GM19463 (cell line): Measurements from ENCODE around the gene QPCT.
A peak's percentile ranks its signal among the peaks of the same experiment; 100 is the strongest.

Experiments used
- ATAC-seq: cut with Tn5 transposase; IDR thresholded peaks from one replicate; pipeline ENCODE4 v1.9.1; 2021; ENCODE audit warnings: mild to moderate bottlenecking, moderate library complexity; ENCODE audit not compliant: unreplicated experiment

The QPCT gene

GRCh38 chr2:37324786-37325624 lies 19.4 kb upstream of the QPCT start, which contains the start of gene PRKD3:
Gene PRKD3 (minus strand): TSS chr2:37324833. CDS start chr2:37316524, 8,309 bp downstream.
- peak; percentile 81 for ATAC-seq

GRCh38 chr2:37325625-37326071 lies 18.8 kb upstream of the QPCT start:
- ATAC-seq, result no peak

- ATAC-seq, result no peak
Observed at GRCh38 chr2:37326285-37326684, 18.1 kb upstream of the QPCT start.

GRCh38 chr2:37326866-37327634 lies 17.4 kb upstream of the QPCT start:
- no peak for ATAC-seq

- no peak for ATAC-seq
Observed at GRCh38 chr2:37330681-37331080, 13.7 kb upstream of the QPCT start.

GRCh38 chr2:37332560-37332959 lies 11.9 kb upstream of the QPCT start:
- no peak for ATAC-seq

- no peak for ATAC-seq
Observed at GRCh38 chr2:37333256-37333655, 11.2 kb upstream of the QPCT start.

GRCh38 chr2:37335604-37336003 lies 8.8 kb upstream of the QPCT start:
- no peak for ATAC-seq

GRCh38 chr2:37337620-37338280 lies 6.7 kb upstream of the QPCT start:
- ATAC-seq, result no peak

- no peak for ATAC-seq
Observed at GRCh38 chr2:37338933-37339332, 5.5 kb upstream of the QPCT start.

GRCh38 chr2:37340637-37341036 lies 3.8 kb upstream of the QPCT start:
- ATAC-seq, result no peak

- ATAC-seq, result no peak
Observed at GRCh38 chr2:37342591-37343220, 1.7 kb upstream of the QPCT start.

GRCh38 chr2:37343537-37344434 lies 644 bp upstream of the QPCT start:
- ATAC-seq, result no peak

GRCh38 chr2:37348155-37348554 lies 3.7 kb downstream of the QPCT start:
- ATAC-seq, result no peak

- ATAC-seq, result no peak
Observed at GRCh38 chr2:37349231-37349860, 4.9 kb downstream of the QPCT start.

GRCh38 chr2:37350034-37350433 lies 5.6 kb downstream of the QPCT start:
- peak; percentile 95 for ATAC-seq

- no peak for ATAC-seq
Observed at GRCh38 chr2:37354531-37354930, 10.1 kb downstream of the QPCT start.

GRCh38 chr2:37355735-37356134 lies 11.3 kb downstream of the QPCT start:
- ATAC-seq, result no peak

- no peak for ATAC-seq
Observed at GRCh38 chr2:37356299-37356698, 11.9 kb downstream of the QPCT start.
